D721Med (cell line): Measurements from ENCODE around the gene CTDSP2.

ENCODE experiments used
- DNase-seq: peaks from one replicate; pipeline ENCODE4 v3.0.0; 2011; ENCODE audit warnings: low spot score; ENCODE audit not compliant: insufficient read length
- FAIRE-seq: peaks from 2 replicates; lab custom pipeline; 2011; peaks lifted over from hg19 to GRCh38; lab: Jason Lieb, UNC
- CTCF ChIP-seq: IDR thresholded peaks from 2 replicates; pipeline ENCODE4 v1.5.1; 2012; ENCODE audit warnings: mild to moderate bottlenecking, control low read depth; ENCODE audit not compliant: insufficient read depth; ENCODE audit errors: missing control alignments

The CTDSP2 gene

GRCh38 chr12:57829025-57829777, 17.3 kb downstream of the CTDSP2 start:
- FAIRE-seq: no peak
- no peak for TF ChIP-seq CTCF
- no peak for DNase-seq

- no peak for FAIRE-seq
- TF ChIP-seq CTCF: no peak
These were observed 19.6 kb downstream of the CTDSP2 start for GRCh38 chr12:57826966-57827365.

GRCh38 chr12:57826400-57826799, 20.1 kb downstream of the CTDSP2 start:
- no peak for TF ChIP-seq CTCF
- FAIRE-seq: no peak

More at GRCh38 chr12:57826966-57827365, 19.6 kb downstream of the CTDSP2 start:
- DNase-seq: no peak

GRCh38 chr12:57825451-57825850, 21.1 kb downstream of the CTDSP2 start:
- no peak for TF ChIP-seq CTCF
- DNase-seq (no peak), FAIRE-seq (no peak)

More at GRCh38 chr12:57826400-57826799, 20.1 kb downstream of the CTDSP2 start:
- DNase-seq: no peak

- no peak for TF ChIP-seq CTCF
- DNase-seq (no peak), FAIRE-seq (no peak)
These were observed 22.5 kb downstream of the CTDSP2 start for GRCh38 chr12:57823908-57824640.

GRCh38 chr12:57823131-57823907, 23.2 kb downstream of the CTDSP2 start:
- FAIRE-seq (no peak), DNase-seq (no peak)
- no peak for TF ChIP-seq CTCF
